Memory B cell (primary cell): ENCODE data around the gene CD7.
"Not testable (repeated sequence)": the region's sequence is repeated elsewhere in the genome, so short reads cannot be mapped to it uniquely, and the experiment has no call there.

Source experiments
- ATAC-seq: fragments of 150-1000 bp; cut with Tn5 transposase; 2 replicates; pipeline ENCODE4 v1.10.0; 2021; ENCODE audit warnings: low read depth, mild to moderate bottlenecking, moderate library complexity
- DNase-seq, 2 donors: peaks; one replicate each; pipeline ENCODE4 v3.0.0; 2022; ENCODE audit warnings: low spot score in 2 of 2
- H3K27ac Mint-ChIP-seq: one replicate; pipeline ENCODE4 v1.8.0; 2022; ENCODE audit warnings: mild to moderate bottlenecking, moderate library complexity, mixed read lengths
- H3K27me3 Mint-ChIP-seq: one replicate; pipeline ENCODE4 v1.8.0; 2022; ENCODE audit warnings: mixed read lengths
- H3K36me3 Mint-ChIP-seq: one replicate; pipeline ENCODE4 v1.8.0; 2022; ENCODE audit warnings: mild to moderate bottlenecking, mixed read lengths
- H3K4me1 Mint-ChIP-seq: one replicate; pipeline ENCODE4 v1.8.0; 2022; ENCODE audit warnings: mixed read lengths
- H3K4me3 Mint-ChIP-seq: one replicate; pipeline ENCODE4 v1.8.0; 2022; ENCODE audit warnings: mild to moderate bottlenecking, moderate library complexity, mixed read lengths
- H3K9me3 Mint-ChIP-seq: one replicate; pipeline ENCODE4 v1.8.0; 2022; ENCODE audit warnings: mixed read lengths

Gene CD7

DNA sequence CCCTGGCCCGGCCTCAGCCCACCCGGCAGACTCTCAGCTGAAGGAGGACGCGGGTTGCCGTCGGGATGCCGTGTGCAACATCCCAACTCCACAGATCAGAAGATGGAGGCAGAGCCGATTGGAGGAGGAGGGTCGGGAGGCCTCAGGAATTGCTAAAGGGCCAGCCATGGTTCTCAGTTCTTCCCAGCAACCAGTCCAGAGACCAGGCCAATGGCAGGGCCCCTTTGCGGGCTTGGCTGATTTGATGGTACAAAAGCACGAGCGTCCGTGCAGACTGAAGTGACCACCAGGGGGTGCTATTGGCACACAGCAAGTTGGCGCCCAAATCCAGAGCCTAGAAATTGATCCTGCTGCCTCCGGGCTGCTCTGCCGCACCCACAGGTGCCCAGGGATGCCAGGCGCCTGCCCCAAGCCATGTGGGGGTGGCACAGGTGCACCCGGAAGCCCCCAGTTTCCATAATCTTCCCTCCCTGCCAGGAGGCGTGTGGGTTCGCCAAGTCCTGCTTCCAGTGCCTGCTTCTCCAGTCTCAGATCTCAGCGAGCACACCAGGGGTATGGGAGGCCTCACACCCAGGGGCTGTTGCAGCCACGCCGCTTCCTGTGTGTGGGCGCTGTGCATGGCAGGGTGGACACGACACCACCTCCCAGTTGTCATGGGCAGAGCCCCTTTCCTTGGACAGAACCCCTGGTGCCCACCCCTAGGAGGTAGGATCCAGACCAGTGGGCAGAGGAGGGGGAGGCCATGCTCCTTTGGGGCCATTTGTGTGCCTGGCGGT is 34.5 kb upstream of the CD7 start:
- Mint-ChIP-seq H3K4me1 (peaks cover 2% of the 10 kb centered on the region), H3K27me3 (peaks cover 11% of the 10 kb centered on the region), H3K4me3 (no peak overlapping the region), H3K9me3 (no peaks in the 10 kb centered on the region), H3K27ac (no peak overlapping the region), H3K36me3 (no peaks in the 10 kb centered on the region)
- ATAC-seq: peak; percentile 88
- DNase-seq: peak; percentile 80 to 84

DNA sequence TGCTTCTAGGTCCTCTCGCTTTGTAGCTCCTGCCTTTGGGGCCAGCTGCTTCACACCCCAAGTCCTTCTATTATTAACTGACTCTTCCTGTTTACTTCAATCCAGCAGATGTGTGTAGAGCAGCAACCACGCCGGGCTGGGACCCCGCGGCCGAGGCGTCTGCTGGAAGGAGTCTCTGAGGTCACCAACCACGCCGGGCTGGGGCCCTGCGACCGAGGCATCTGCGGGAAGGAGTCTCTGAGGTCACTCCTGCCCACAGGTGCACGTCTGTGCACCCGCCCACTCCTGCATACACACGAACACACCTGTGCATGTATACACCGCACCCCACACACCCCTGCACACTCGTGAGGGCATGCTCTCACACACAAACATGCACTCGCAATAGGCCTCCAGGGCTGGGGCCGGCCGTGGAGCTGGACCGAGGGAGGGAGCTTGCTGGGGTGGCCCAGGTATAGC is 33.9 kb upstream of the CD7 start:
- Mint-ChIP-seq H3K27me3 (peaks cover 13% of the 10 kb centered on the region), H3K27ac (no peak overlapping the region), H3K4me3 (no peak overlapping the region), H3K4me1 (peaks cover 5% of the 10 kb centered on the region), H3K9me3 (no peaks in the 10 kb centered on the region), H3K36me3 (peaks cover 1% of the 10 kb centered on the region)
- no peak for DNase-seq
- ATAC-seq: peak; percentile 15

DNA sequence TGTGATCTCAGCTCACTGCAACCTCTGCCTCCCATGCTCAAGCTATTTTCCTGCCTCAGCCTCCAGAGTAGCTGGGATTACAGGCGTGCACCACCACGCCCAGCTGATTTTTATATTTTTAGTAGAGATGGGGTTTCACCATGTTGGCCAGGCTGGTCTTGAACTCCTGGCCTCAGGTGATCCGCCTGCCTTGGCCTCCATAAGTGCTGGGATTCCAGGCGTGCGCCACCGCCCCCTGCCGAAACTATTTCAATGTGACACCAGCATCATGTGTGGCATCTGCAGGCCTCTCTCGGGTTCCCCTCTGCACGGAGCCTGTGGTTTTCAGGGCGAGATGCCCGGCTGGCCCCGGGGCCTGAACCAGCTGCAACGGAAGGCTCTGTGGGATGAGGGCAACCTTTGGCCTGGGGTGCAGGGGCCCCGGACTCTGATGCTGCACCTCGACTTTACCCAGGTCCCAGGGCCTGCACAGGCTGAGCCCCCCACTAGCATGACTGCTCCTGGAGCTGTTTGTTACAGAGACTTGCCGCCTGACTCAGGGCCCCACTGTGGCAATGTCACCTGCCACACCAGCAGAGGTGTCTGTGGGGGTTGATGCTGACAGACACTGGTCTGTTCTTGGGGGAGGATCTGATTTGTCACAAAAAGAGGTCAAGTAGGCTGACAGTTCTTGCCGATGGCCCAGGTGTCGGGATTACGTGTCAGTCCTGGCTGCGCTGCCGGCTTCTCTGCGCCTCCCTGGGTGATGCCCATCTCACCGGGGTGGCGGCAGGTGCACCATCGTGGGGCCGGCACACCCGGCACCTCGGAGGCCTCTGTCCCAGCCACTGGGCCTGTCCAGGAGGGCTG is 33.0 kb upstream of the CD7 start:
- H3K27ac Mint-ChIP-seq: no peak overlapping the region
- ATAC-seq (peak; percentile 39), DNase-seq (no peak)
- no peak overlapping the region for H3K4me3 Mint-ChIP-seq
- H3K9me3 Mint-ChIP-seq: no peaks in the 10 kb centered on the region
- H3K36me3 Mint-ChIP-seq: peaks cover 2% of the 10 kb centered on the region
- peaks cover 14% of the 10 kb centered on the region for H3K27me3 Mint-ChIP-seq
- peaks cover 6% of the 10 kb centered on the region for H3K4me1 Mint-ChIP-seq

DNA sequence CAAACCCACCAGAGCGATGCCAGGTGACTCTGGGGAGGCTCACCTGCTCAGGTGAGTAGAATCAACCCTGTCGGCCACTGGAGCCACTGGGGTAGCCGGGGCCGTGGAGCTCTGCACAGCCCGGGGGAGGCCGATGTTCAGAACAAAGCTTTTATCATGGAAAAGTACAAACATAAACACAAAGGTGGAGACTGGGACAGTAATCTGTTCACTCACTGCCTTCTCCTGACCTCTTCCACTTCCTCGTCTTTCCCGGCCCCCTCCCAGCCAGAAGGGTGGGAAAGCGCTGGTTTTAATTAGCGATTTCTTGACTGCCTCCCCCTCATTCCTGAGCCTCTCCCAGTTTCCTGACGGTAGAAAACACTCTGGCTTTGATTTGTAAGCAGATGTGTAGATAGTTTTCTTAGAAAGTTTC is 31.9 kb upstream of the CD7 start:
- no peak for ATAC-seq
- peaks cover 6% of the 10 kb centered on the region for H3K4me1 Mint-ChIP-seq
- H3K27ac Mint-ChIP-seq: no peak overlapping the region
- H3K27me3 Mint-ChIP-seq: peaks cover 12% of the 10 kb centered on the region
- H3K9me3 Mint-ChIP-seq: no peaks in the 10 kb centered on the region
- DNase-seq: no peak
- no peak overlapping the region for H3K4me3 Mint-ChIP-seq
- peaks cover 2% of the 10 kb centered on the region for H3K36me3 Mint-ChIP-seq

DNA sequence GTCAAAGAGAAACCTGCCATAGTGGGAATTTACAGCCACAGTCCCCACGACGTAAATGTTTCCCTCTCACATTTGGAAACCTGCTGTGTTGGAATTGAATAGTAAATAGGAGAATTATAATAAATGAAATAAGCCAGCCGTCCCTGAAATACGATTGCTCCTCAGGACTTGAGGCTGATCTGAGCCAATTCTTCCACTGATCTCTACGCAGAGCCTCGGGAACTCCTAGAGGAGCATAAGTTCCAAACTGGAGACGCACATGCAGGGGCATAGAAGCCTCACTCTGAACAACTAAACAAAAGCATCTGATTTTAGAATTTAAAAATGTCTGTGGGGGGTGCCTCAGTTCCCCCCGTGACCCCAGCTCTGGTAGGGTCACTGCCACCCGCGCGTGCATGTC is 31.5 kb upstream of the CD7 start:
- peaks cover 2% of the 10 kb centered on the region for H3K36me3 Mint-ChIP-seq
- H3K4me1 Mint-ChIP-seq: peaks cover 6% of the 10 kb centered on the region
- H3K27me3 Mint-ChIP-seq: peaks cover 12% of the 10 kb centered on the region
- DNase-seq (no peak), ATAC-seq (no peak)
- H3K9me3 Mint-ChIP-seq: no peaks in the 10 kb centered on the region
- H3K27ac Mint-ChIP-seq: no peak overlapping the region
- no peak overlapping the region for H3K4me3 Mint-ChIP-seq

DNA sequence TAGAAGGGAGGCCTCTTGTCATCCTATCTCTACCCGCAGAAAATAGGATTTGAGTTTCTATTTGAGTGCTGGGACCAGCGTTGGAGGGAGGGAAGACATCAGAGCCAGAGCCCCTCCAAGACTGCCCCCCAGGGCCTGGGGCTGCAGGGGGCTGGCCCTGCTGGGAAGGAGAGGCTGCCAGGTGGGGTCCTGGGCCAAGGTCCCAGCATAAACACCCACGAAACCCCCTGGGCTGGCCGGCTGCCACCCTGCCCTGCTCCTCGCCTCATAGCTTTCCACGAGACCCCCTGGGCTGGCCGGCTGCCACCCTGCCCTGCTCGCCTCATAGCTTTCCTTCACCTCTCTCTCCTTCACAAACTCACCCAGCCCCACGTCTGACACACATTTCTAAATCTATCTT is 31.0 kb upstream of the CD7 start:
- ATAC-seq (no peak), DNase-seq (no peak)
- peaks cover 6% of the 10 kb centered on the region for H3K4me1 Mint-ChIP-seq
- H3K4me3 Mint-ChIP-seq: no peak overlapping the region
- peaks cover 2% of the 10 kb centered on the region for H3K36me3 Mint-ChIP-seq
- peaks cover 14% of the 10 kb centered on the region for H3K27me3 Mint-ChIP-seq
- no peaks in the 10 kb centered on the region for H3K9me3 Mint-ChIP-seq
- no peak overlapping the region for H3K27ac Mint-ChIP-seq

DNA sequence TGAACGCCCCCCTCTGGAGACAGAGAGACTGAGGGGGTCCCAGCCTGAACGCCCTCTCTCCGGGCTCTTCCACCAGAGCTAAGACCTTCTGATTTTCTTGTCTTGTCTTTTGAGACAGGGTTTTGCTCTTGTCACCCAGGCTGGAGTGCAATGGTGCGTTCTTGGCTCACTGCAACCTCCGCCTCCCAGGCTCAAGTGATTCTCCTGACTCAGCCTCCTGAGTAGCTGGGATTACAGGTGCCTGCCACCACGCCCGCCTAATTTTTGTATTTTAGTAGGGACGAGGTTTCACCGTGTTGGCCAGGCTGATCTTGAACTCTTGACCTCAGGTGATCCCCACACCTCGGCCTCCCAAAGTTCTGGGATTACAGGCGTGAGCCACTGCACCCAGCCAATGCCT is 30.6 kb upstream of the CD7 start:
- H3K4me1 Mint-ChIP-seq, ATAC-seq, H3K36me3 Mint-ChIP-seq, H3K9me3 Mint-ChIP-seq, H3K4me3 Mint-ChIP-seq, H3K27ac Mint-ChIP-seq, DNase-seq: not testable (repeated sequence)
- peaks cover 12% of the 10 kb centered on the region for H3K27me3 Mint-ChIP-seq

DNA sequence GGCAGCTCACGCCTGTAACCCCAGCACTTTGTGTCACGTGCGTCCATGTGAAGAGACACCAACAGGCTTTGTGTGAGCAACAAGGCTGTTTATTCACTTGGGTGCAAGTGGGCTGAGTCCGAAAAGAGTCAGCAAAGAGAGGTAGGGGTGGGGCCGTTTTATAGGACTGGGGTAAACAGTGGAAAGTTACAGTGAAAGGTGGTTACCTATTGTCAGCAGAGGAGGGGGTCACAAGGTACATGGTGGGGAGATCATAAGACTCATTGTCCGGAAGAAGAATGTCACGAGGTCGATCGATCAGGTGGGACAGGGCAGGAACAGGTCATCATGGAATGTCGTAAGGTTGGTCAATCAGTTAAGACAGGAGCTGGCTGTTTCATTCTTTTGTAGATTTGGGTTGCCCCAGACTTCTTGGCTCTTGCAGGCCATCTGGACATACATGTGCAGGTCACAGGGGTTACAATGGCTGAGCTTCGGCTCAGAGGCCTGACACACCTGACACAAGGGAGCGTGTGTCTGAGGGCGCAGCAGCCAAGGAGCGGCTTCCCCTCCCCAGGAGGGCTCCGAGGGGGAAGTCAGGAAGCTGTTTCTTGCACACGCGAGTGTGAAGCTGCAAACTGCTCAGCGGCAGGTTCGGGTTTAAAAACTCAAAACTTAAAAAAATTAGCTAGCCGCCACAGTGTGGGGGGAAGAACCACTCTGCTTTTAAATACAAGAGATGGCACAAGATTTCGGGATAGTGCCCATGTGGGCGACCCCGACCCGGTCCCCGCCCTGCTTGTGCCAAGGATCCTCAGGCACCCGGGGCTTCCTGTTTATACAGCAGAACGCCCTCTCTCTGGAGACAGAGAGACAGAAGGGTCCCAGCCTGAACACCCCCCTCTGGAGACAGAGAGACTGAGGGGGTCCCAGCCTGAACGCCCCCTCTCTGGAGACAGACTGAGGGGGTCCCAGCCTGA is 29.2 kb upstream of the CD7 start:
- no peak overlapping the region for H3K27ac Mint-ChIP-seq

DNA sequence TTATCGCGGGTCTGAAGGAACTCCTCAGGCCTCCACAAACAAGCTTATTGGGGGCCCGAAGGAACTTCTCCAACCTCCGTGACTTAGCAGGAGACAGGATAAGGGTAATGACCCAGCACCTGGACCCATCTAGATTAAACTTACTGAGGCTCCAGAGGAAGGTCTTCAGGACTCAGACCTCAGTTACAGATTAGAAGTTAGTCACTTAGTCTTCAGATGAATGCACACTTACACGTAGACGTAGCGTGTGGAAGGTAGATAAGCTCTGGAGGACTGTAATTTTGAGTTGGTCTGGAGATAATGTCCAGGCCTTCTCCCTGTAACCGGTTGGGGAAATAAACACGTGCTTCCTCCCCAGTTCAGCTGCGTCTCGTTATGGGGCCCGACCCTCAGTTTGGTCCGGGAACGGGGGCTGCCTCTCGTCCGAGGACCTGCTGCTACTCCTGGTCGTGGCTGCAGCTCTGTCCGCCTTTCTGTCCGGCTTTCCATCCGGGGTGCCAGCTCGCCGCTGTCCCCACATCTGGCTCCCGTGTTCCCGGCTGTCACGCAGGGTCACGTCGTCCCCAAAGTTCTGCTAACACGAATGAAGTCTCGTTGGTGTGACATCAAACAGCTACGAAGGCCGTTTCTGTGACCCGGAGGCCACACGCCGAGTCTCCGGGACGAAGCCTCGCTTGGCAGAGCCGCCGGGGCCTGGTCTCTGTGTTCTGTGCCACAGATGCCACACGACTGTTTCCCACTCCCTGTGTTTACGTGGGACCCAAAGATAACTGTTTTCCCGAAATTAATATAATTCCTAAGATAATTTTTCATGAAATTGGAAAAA is 28.0 kb upstream of the CD7 start:
- Mint-ChIP-seq H3K4me1 (peaks cover 4% of the 10 kb centered on the region), H3K4me3 (no peak overlapping the region), H3K27me3 (peaks cover 12% of the 10 kb centered on the region), H3K27ac (no peak overlapping the region), H3K36me3 (peaks cover 2% of the 10 kb centered on the region), H3K9me3 (no peaks in the 10 kb centered on the region)
- no peak for ATAC-seq
- DNase-seq: no peak

More for the DNA sequence above, 29.2 kb upstream of the CD7 start:
- Mint-ChIP-seq H3K4me1 (peaks cover 4% of the 10 kb centered on the region), H3K27me3 (peaks cover 12% of the 10 kb centered on the region), H3K9me3 (no peaks in the 10 kb centered on the region), H3K36me3 (peaks cover 2% of the 10 kb centered on the region), H3K4me3 (no peak overlapping the region)
- ATAC-seq: no peak
- no peak for DNase-seq

DNA sequence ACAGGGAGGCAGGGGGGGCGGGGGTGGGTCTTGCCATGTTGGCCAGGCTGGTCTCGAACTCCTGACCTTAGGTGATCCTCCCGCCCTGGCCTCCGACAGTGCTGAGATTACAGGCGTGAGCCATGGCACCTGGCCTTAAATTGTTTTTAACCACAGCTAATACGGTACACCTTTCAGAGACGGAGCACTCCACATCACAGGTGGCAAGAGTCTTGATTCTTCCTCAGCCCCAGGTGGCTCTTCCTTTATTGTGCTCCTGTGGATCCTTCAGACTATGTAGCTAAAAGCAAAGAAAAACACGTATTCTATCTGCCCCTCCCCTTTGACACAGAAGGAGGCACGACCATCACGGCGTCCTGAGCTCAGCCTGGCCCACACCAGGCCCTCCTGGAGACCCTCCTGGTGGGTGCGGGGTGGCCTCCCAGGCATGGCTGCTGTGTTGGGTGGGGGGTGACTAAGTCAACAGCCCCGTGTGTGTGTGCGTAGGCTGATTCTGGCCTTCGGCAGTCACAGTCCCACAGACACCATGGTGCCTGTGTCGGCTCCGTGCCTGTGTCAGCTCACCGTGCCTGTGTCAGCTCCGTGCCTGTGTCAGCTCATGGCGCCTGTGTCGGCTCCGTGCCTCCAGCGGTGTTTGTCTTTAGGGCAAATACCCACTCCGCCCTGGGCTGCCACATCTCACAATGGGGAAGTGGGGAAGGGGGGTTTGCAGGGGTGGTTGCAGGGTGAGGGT is 26.9 kb upstream of the CD7 start:
- H3K4me3 Mint-ChIP-seq: no peak overlapping the region
- no peak for ATAC-seq
- H3K4me1 Mint-ChIP-seq: peaks cover 4% of the 10 kb centered on the region
- H3K9me3 Mint-ChIP-seq: no peaks in the 10 kb centered on the region
- peaks cover 2% of the 10 kb centered on the region for H3K36me3 Mint-ChIP-seq
- no peak for DNase-seq
- H3K27ac Mint-ChIP-seq: no peak overlapping the region
- peaks cover 8% of the 10 kb centered on the region for H3K27me3 Mint-ChIP-seq

DNA sequence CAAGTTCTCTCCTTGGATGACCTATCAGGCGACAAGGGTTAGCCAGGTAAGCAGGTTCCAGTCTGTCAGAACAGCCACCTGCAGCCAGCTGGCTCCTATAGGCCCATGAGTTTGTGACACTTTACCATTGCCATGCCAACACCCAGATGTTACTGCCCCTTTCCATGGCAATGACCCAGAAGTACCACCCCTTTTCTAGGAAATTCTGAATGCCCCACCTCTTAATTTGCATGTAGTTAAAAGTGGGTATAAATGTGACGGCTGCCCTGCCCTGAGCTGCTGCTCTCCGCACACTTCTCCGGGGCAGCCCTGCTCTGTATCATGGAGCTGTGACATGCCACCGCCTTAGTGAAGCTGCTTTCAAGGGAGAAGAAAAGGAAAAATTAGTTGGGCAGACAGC is 26.2 kb upstream of the CD7 start:
- Mint-ChIP-seq H3K27me3 (peaks cover 8% of the 10 kb centered on the region), H3K4me1 (peaks cover 4% of the 10 kb centered on the region), H3K9me3 (no peaks in the 10 kb centered on the region), H3K4me3 (no peak overlapping the region), H3K36me3 (peaks cover 2% of the 10 kb centered on the region), H3K27ac (no peak overlapping the region)
- DNase-seq: no peak
- ATAC-seq: no peak

DNA sequence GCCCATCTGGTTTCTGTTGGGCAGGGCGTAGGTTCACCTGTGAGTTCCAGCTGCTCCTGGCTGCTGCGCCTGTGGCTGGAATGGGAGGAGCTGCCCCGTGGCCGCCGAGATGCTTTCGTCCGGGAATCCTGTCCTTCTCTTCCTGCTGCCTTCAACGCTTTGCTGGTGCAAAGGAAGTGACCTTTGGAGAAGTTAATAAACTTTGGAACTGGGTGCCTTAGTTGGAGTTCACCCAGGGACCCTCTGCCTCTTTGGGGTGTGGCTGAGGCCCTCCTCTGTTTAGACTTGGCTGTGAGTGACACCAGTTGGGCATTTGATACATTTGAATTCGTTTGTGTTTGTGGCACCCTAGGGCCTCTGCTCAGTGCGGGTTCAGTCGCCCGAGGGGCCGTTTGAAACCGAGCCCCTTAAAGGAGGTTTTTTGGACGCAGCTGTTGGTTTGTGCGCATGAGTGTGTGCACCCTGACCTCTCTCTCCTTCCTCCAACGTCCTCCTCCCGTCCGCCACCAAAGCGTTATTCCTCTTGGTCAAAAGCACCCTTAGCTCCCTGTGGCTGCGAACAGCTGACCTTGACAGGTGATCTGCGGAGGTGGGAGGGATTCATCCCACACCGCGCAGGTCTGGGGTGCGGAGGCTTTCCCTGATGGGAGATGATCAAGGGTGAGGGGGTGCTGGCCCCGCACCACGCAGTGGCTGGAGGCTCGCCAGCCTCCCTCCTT is 25.1 kb upstream of the CD7 start:
- H3K27ac Mint-ChIP-seq: no peak overlapping the region

More for the DNA sequence above, 25.1 kb upstream of the CD7 start:
- H3K27me3 Mint-ChIP-seq: peaks cover 8% of the 10 kb centered on the region
- no peak for DNase-seq
- H3K4me3 Mint-ChIP-seq: no peak overlapping the region
- H3K36me3 Mint-ChIP-seq: peaks cover 2% of the 10 kb centered on the region
- peaks cover 4% of the 10 kb centered on the region for H3K4me1 Mint-ChIP-seq
- ATAC-seq: no peak
- H3K9me3 Mint-ChIP-seq: no peaks in the 10 kb centered on the region
